Liver (tissue), 9 donors: ENCODE measurements around the gene SLIT3. TPM values are rescaled to one million over a fixed set of nuclear protein-coding genes. Genes with fewer than 3 reads are reported as not detected.

Experiments
- DNase-seq: peaks from one replicate; pipeline ENCODE4 v3.0.0-alpha.2; 2017; ENCODE audit warnings: low spot score
- H3K27ac ChIP-seq, 2 donors: one replicate each; pipeline ENCODE4 v1.7.0; 2013; ENCODE audit warnings: inconsistent platforms in 2 of 2, low read length in 2 of 2, control low read depth in 1 of 2, low read depth in 1 of 2, mild to moderate bottlenecking in 1 of 2
- H3K27me3 ChIP-seq, 4 donors: one replicate each; pipeline versions ENCODE4 v1.6.1 to v1.7.0; 2013; ENCODE audit warnings: low read length in 3 of 4, inconsistent platforms in 1 of 4, mild to moderate bottlenecking in 1 of 4, moderate library complexity in 1 of 4; ENCODE audit not compliant: control insufficient read depth in 4 of 4, insufficient read depth in 4 of 4
- H3K36me3 ChIP-seq, 4 donors: one replicate each; pipeline versions ENCODE4 v1.6.1 to v1.7.0; 2013; ENCODE audit warnings: low read length in 3 of 4, mild to moderate bottlenecking in 3 of 4, low read depth in 1 of 4, moderate library complexity in 1 of 4; ENCODE audit not compliant: control insufficient read depth in 4 of 4, insufficient read depth in 3 of 4
- H3K4me1 ChIP-seq, 4 donors: one replicate each; pipeline versions ENCODE4 v1.6.1 to v1.7.0; 2013; ENCODE audit warnings: low read length in 3 of 4, mild to moderate bottlenecking in 3 of 4, moderate library complexity in 1 of 4; ENCODE audit not compliant: control insufficient read depth in 4 of 4, insufficient read depth in 4 of 4
- H3K4me3 ChIP-seq, 3 donors: one replicate each; pipeline versions ENCODE4 v1.6.1 to v1.7.0; 2013; ENCODE audit warnings: low read length in 3 of 3, control low read depth in 1 of 3, low read depth in 1 of 3, mild to moderate bottlenecking in 1 of 3
- H3K9ac ChIP-seq, 2 donors: one replicate each; pipeline ENCODE4 v1.7.0; 2013; ENCODE audit warnings: low read length in 2 of 2, mild to moderate bottlenecking in 2 of 2, moderate library complexity in 2 of 2, control low read depth in 1 of 2, low read depth in 1 of 2
- H3K9me3 ChIP-seq, 4 donors: one replicate each; pipeline versions ENCODE4 v1.6.1 to v1.7.0; 2013; ENCODE audit warnings: low read length in 3 of 4; ENCODE audit not compliant: control insufficient read depth in 4 of 4
- EGR1 ChIP-seq, 2 donors: IDR thresholded peaks; 2 replicates each; pipeline ENCODE4 v1.6.1; 2016 to 2018; ENCODE audit warnings: antibody characterized with exemption in 2 of 2, low read depth in 2 of 2
- FOXA1 ChIP-seq: IDR thresholded peaks from 2 replicates; pipeline ENCODE4 v1.6.1; 2016; ENCODE audit warnings: antibody characterized with exemption
- FOXA2 ChIP-seq: IDR thresholded peaks from 2 replicates; pipeline ENCODE4 v1.6.1; 2016; ENCODE audit warnings: antibody characterized with exemption
- GABPA ChIP-seq, 2 donors: IDR thresholded peaks in 1 of 2; conservative IDR thresholded peaks in 1 of 2; 2 replicates each; pipeline ENCODE4 v1.6.1; 2016; ENCODE audit warnings: antibody characterized with exemption in 2 of 2, mild to moderate bottlenecking in 1 of 2, moderate library complexity in 1 of 2
- HNF4A ChIP-seq, 2 donors: conservative IDR thresholded peaks; 2 replicates each; pipeline ENCODE4 v1.6.1; 2016; ENCODE audit warnings: antibody characterized with exemption in 2 of 2, mild to moderate bottlenecking in 2 of 2
- HNF4G ChIP-seq: IDR thresholded peaks from 2 replicates; pipeline ENCODE4 v1.6.1; 2016; ENCODE audit warnings: antibody characterized with exemption
- JUND ChIP-seq, 2 donors: IDR thresholded peaks; 2 replicates each; pipeline ENCODE4 v1.6.1; 2016; ENCODE audit warnings: antibody characterized with exemption in 2 of 2
- NR2F2 ChIP-seq: IDR thresholded peaks from 2 replicates; pipeline ENCODE4 v1.6.1; 2016; ENCODE audit warnings: antibody characterized with exemption
- RAD21 ChIP-seq, 2 donors: IDR thresholded peaks; 2 replicates each; pipeline ENCODE4 v1.6.1; 2016; ENCODE audit warnings: antibody characterized with exemption in 2 of 2, mild to moderate bottlenecking in 2 of 2
- RXRA ChIP-seq, 2 donors: IDR thresholded peaks; 2 replicates each; pipeline ENCODE4 v1.6.1; 2017 to 2018; ENCODE audit warnings: antibody characterized with exemption in 2 of 2, mild to moderate bottlenecking in 1 of 2
- SP1 ChIP-seq: IDR thresholded peaks from 2 replicates; pipeline ENCODE4 v1.6.1; 2018; ENCODE audit warnings: antibody characterized with exemption, mild to moderate bottlenecking
- TAF1 ChIP-seq: conservative IDR thresholded peaks from 2 replicates; pipeline ENCODE4 v1.6.1; 2016; ENCODE audit warnings: antibody characterized with exemption, mild to moderate bottlenecking
- YY1 ChIP-seq: IDR thresholded peaks from 2 replicates; pipeline ENCODE4 v1.6.1; 2016; ENCODE audit warnings: antibody characterized with exemption, mild to moderate bottlenecking
- WGBS: extraction: QIAGEN DNeasy Blood & Tissue Kit; methylation state at CpG from one replicate; pipeline ENCODE4 v1.1.7; 2013; 5-methylcytosine and 5-hydroxymethylcytosine counted together
- polyA plus RNA-seq, 2 donors: library from polyadenylated mRNA; stranded (reverse) in 1 of 2; unstranded in 1 of 2; fragments of 200-250 nt in 1 of 2; fragments of >200 nt in 1 of 2; fragmentation: Nextera tagmentation in 1 of 2; extraction: Ambion mirVana in 1 of 2; gene quantifications; one replicate each; pipeline versions ENCODE4 v1.2.1 to v1.2.3, GENCODE V29; 2013 to 2015
- total RNA-seq, 2 donors: library from RNA; depleted of rRNA; stranded (reverse); fragments of >200 nt; gene quantifications; one replicate each; pipeline ENCODE4 v1.2.3, GENCODE V29; 2014
- TF ChIP-seq, protein P1 (sequence below): IDR thresholded peaks from 2 replicates; pipeline ENCODE4 v1.6.1; 2016; ENCODE audit warnings: antibody characterized with exemption, mild to moderate bottlenecking
- TF ChIP-seq, protein P2 (sequence below): IDR thresholded peaks from 2 replicates; pipeline ENCODE4 v1.6.1; 2016; ENCODE audit warnings: antibody characterized with exemption
- TF ChIP-seq, protein P3 (sequence below): fragments of 150-350 bp; IDR thresholded peaks from 2 replicates; pipeline ENCODE4 v1.5.1; 2017; ENCODE audit warnings: improper control_type of control experiment, low read depth, low read length; ENCODE audit not compliant: missing input control
- TF ChIP-seq, protein P4 (sequence below): IDR thresholded peaks from 2 replicates; pipeline ENCODE4 v1.6.1; 2016; ENCODE audit warnings: antibody characterized with exemption
- TF ChIP-seq, protein P5 (sequence below): IDR thresholded peaks from 2 replicates; pipeline ENCODE4 v1.6.1; 2016; ENCODE audit warnings: antibody characterized with exemption
- donor health status: healthy.
- donor health status: healthy.
- donor health status: healthy.
- donor health status: healthy.
- donor health status: healthy.

Gene SLIT3
- total and polyA plus RNA-seq, 4 donors = 0.61 to 1.3 (median 0.91) TPM

DNA sequence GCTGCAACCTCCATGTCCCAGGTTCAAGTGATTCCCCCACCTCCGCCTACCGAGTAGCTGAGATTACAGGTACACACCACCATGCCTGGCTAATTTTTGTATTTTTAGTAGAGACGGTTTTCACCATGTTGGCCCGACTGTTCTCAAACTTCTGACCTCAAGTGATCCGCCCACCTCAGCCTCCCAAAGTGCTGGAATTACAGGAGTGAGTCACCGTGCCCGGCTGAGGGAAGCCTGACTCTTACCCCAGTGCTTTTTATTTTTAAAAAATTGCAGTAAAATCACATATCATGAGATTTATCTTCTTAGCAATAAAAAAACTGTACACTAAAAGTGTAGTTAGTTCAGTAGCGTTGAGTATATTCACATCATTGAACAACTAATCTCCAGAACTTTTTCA lies 105.3 kb downstream of the SLIT3 start:
- no peak overlapping the region for H3K4me3 ChIP-seq
- WGBS = 81% methylated on average over 8 of the region's 8 CpGs
- TF ChIP-seq HNF4G (no peak), GABPA (IDR thresholded peaks at IDR 0.05 in 1 of 2, conservative IDR thresholded peaks at IDR 0.05 in 1 of 2) (no peak), NR2F2 (no peak), HNF4A (conservative IDR thresholded peaks at IDR 0.05) (no peak), RXRA (IDR thresholded peaks at IDR 0.05) (no peak), YY1 (no peak), JUND (IDR thresholded peaks at IDR 0.05) (no peak), SP1 (no peak), FOXA1 (no peak), EGR1 (IDR thresholded peaks at IDR 0.05; ENCODE audit: low read depth in 2 of 2) (no peak)
- TF ChIP-seq, protein P1, sequence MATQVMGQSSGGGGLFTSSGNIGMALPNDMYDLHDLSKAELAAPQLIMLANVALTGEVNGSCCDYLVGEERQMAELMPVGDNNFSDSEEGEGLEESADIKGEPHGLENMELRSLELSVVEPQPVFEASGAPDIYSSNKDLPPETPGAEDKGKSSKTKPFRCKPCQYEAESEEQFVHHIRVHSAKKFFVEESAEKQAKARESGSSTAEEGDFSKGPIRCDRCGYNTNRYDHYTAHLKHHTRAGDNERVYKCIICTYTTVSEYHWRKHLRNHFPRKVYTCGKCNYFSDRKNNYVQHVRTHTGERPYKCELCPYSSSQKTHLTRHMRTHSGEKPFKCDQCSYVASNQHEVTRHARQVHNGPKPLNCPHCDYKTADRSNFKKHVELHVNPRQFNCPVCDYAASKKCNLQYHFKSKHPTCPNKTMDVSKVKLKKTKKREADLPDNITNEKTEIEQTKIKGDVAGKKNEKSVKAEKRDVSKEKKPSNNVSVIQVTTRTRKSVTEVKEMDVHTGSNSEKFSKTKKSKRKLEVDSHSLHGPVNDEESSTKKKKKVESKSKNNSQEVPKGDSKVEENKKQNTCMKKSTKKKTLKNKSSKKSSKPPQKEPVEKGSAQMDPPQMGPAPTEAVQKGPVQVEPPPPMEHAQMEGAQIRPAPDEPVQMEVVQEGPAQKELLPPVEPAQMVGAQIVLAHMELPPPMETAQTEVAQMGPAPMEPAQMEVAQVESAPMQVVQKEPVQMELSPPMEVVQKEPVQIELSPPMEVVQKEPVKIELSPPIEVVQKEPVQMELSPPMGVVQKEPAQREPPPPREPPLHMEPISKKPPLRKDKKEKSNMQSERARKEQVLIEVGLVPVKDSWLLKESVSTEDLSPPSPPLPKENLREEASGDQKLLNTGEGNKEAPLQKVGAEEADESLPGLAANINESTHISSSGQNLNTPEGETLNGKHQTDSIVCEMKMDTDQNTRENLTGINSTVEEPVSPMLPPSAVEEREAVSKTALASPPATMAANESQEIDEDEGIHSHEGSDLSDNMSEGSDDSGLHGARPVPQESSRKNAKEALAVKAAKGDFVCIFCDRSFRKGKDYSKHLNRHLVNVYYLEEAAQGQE = no peak
- TF ChIP-seq, protein P2, sequence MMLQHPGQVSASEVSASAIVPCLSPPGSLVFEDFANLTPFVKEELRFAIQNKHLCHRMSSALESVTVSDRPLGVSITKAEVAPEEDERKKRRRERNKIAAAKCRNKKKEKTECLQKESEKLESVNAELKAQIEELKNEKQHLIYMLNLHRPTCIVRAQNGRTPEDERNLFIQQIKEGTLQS = no peak
- TF ChIP-seq, protein P3, sequence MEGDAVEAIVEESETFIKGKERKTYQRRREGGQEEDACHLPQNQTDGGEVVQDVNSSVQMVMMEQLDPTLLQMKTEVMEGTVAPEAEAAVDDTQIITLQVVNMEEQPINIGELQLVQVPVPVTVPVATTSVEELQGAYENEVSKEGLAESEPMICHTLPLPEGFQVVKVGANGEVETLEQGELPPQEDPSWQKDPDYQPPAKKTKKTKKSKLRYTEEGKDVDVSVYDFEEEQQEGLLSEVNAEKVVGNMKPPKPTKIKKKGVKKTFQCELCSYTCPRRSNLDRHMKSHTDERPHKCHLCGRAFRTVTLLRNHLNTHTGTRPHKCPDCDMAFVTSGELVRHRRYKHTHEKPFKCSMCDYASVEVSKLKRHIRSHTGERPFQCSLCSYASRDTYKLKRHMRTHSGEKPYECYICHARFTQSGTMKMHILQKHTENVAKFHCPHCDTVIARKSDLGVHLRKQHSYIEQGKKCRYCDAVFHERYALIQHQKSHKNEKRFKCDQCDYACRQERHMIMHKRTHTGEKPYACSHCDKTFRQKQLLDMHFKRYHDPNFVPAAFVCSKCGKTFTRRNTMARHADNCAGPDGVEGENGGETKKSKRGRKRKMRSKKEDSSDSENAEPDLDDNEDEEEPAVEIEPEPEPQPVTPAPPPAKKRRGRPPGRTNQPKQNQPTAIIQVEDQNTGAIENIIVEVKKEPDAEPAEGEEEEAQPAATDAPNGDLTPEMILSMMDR = no peak
- TF ChIP-seq, protein P4, sequence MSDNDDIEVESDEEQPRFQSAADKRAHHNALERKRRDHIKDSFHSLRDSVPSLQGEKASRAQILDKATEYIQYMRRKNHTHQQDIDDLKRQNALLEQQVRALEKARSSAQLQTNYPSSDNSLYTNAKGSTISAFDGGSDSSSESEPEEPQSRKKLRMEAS = no peak
- H3K27ac ChIP-seq = no peak overlapping the region
- no peaks in the 10 kb centered on the region for H3K36me3 ChIP-seq
- no peak for DNase-seq
- H3K27me3 ChIP-seq = peaks cover 0 to 4% (median 0%) of the 10 kb centered on the region in 4 donors
- no peaks in the 10 kb centered on the region for H3K4me1 ChIP-seq
- H3K9me3 ChIP-seq = no peaks in the 10 kb centered on the region
- no peak overlapping the region for H3K9ac ChIP-seq

DNA sequence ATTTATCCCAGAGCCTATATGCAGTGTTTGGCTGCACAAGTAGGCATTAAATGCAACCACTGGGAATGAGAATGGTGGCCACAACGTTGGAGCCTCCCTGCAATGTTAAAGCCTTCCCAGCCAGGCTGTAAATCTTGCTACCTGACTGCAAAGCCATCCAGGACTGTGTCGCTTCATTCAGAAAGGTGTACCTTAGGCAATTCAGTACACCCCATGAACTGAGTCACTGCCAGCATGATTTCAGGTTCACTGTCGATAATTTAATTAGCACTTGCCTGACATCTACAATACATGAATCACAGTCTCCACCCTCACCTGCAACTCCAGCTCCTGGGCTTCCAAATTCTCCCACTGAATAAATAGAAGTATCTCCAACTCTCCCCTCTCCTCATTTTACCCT lies 108.4 kb downstream of the SLIT3 start:
- Histone ChIP-seq H3K9ac (no peak overlapping the region), H3K27ac (no peak overlapping the region), H3K4me1 (no peaks in the 10 kb centered on the region), H3K36me3 (no peaks in the 10 kb centered on the region), H3K27me3 (peaks cover 0 to 4% (median 0%) of the 10 kb centered on the region in 4 donors), H3K4me3 (no peak overlapping the region), H3K9me3 (no peaks in the 10 kb centered on the region)
- WGBS = 54% methylated on average over 3 of the region's 3 CpGs
- no peak for DNase-seq
- TF ChIP-seq JUND (IDR thresholded peaks at IDR 0.05) (no peak), EGR1 (IDR thresholded peaks at IDR 0.05; ENCODE audit: low read depth in 2 of 2) (no peak), TAF1 (no peak), FOXA1 (no peak), HNF4A (conservative IDR thresholded peaks at IDR 0.05) (no peak), RAD21 (IDR thresholded peaks at IDR 0.05) (no peak), RXRA (IDR thresholded peaks at IDR 0.05) (no peak), SP1 (no peak), FOXA2 (no peak), NR2F2 (no peak), GABPA (IDR thresholded peaks at IDR 0.05 in 1 of 2, conservative IDR thresholded peaks at IDR 0.05 in 1 of 2) (no peak), YY1 (no peak)
- TF ChIP-seq, protein P3 = no peak
- TF ChIP-seq, protein P4 = no peak
- TF ChIP-seq, protein P2 = no peak
- TF ChIP-seq, protein P5, sequence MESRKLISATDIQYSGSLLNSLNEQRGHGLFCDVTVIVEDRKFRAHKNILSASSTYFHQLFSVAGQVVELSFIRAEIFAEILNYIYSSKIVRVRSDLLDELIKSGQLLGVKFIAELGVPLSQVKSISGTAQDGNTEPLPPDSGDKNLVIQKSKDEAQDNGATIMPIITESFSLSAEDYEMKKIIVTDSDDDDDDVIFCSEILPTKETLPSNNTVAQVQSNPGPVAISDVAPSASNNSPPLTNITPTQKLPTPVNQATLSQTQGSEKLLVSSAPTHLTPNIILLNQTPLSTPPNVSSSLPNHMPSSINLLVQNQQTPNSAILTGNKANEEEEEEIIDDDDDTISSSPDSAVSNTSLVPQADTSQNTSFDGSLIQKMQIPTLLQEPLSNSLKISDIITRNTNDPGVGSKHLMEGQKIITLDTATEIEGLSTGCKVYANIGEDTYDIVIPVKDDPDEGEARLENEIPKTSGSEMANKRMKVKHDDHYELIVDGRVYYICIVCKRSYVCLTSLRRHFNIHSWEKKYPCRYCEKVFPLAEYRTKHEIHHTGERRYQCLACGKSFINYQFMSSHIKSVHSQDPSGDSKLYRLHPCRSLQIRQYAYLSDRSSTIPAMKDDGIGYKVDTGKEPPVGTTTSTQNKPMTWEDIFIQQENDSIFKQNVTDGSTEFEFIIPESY = no peak
